Thoracic aorta (tissue), 2 donors: ENCODE data around the gene EXD2. TPM values are rescaled to one million over a fixed set of nuclear protein-coding genes. Genes with fewer than 3 reads are reported as not detected.
"Not testable (repeated sequence)": the region's sequence is repeated elsewhere in the genome, so short reads cannot be mapped to it uniquely, and the experiment has no call there.

Source experiments
- ATAC-seq: fragments of 150-250 bp; one replicate; pipeline ENCODE4 v1.8.0; 2017; ENCODE audit warnings: low read depth; ENCODE audit not compliant: insufficient number of reproducible peaks, low FRiP score
- DNase-seq: peaks from one replicate; pipeline ENCODE4 v3.0.0-alpha.2; 2020; ENCODE audit warnings: low spot score
- H3K27ac ChIP-seq, 2 donors: fragments of 200-600 bp; sonication (generic); 1 replicate in 1 of 2; 2 replicates in 1 of 2; pipeline ENCODE4 v1.5.1; 2016; ENCODE audit warnings: mild to moderate bottlenecking in 2 of 2, moderate library complexity in 2 of 2
- H3K27me3 ChIP-seq: fragments of 200-600 bp; sonication (generic); replicated peaks from 2 replicates; pipeline ENCODE4 v1.6.0; 2016; ENCODE audit warnings: mild to moderate bottlenecking; ENCODE audit not compliant: insufficient read depth
- H3K36me3 ChIP-seq: fragments of 200-600 bp; sonication (generic); one replicate; pipeline ENCODE4 v1.5.1; 2016
- H3K4me1 ChIP-seq, 2 donors: fragments of 200-600 bp; sonication (generic); 1 replicate in 1 of 2; 2 replicates in 1 of 2; pipeline versions ENCODE4 v1.5.1 to v1.6.0; 2016; ENCODE audit warnings: low read depth in 2 of 2, mild to moderate bottlenecking in 1 of 2; ENCODE audit not compliant: control insufficient read depth in 1 of 2
- H3K4me3 ChIP-seq: fragments of 200-600 bp; sonication (generic); 2 replicates; pipeline ENCODE4 v1.5.1; 2016; ENCODE audit warnings: mild to moderate bottlenecking
- H3K9me3 ChIP-seq: fragments of 200-600 bp; sonication (generic); 2 replicates; pipeline ENCODE4 v1.5.1; 2016
- total RNA-seq, 2 donors: library from RNA; depleted of rRNA; stranded (reverse); fragments of >200 nt; gene quantifications; one replicate each; pipeline versions ENCODE4 v1.1.0 to v1.2.3, GENCODE V29; 2016
- TF ChIP-seq, protein P1 (sequence below): fragments of 200-600 bp; sonication (generic); IDR thresholded peaks from one replicate; pipeline ENCODE4 v1.5.1; 2019; ENCODE audit warnings: antibody characterized with exemption

The EXD2 gene
- total RNA-seq, 2 donors from 2014 or later: 10.4 to 10.9 TPM

DNA sequence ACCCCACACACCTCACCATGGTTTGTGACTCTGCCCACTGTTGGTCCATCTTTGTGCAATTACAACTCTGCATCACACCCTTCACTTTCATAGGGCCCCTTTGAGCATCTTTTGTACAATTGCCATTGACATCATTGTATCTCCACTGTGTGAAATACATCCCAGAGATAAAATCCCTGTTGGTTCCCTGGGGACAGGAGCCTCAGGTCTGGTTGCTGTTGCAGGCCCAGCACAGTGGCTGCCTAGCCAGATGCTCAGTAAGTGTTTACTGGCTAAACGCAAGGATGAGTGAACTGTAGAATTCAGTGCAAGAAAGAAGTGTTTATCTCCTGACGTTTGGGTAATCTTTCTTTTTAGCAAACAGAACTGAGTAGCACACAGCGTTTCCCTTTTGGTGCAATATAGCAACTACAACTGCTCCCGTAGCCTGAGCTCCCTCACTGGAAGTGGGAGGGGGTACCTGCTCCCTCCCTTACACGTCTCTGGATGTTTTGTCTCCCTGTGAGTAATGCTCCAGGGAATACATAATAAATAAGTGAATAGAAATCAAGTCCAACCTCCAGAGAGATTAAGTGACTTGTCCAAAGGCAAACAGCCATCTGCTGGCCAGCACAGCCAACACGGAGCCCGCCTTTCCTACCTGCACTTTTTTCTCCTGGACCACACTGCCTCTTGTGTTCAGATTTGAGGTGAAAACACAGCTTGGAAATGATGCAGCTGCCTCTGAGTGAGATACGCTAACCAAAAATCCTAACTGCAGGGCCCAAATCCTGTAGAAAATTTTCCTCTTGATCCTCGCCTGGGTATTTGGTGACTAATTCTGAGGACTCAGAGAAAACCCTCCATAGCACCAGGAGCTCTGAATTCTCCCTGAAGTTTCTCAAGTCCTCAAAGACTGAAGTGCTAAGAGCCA lies 96.1 kb downstream of the EXD2 start:
- no peaks in the 10 kb centered on the region for H3K27me3 ChIP-seq
- peaks cover 5 to 15% of the 10 kb centered on the region in 2 donors for H3K4me1 ChIP-seq
- no peaks in the 10 kb centered on the region for H3K9me3 ChIP-seq
- H3K27ac ChIP-seq: peak overlapping the region; percentile 9 to 11
- no peaks in the 10 kb centered on the region for H3K36me3 ChIP-seq
- DNase-seq (no peak), ATAC-seq (peak; percentile 31)
- no peak overlapping the region for H3K4me3 ChIP-seq
- TF ChIP-seq, protein P1, sequence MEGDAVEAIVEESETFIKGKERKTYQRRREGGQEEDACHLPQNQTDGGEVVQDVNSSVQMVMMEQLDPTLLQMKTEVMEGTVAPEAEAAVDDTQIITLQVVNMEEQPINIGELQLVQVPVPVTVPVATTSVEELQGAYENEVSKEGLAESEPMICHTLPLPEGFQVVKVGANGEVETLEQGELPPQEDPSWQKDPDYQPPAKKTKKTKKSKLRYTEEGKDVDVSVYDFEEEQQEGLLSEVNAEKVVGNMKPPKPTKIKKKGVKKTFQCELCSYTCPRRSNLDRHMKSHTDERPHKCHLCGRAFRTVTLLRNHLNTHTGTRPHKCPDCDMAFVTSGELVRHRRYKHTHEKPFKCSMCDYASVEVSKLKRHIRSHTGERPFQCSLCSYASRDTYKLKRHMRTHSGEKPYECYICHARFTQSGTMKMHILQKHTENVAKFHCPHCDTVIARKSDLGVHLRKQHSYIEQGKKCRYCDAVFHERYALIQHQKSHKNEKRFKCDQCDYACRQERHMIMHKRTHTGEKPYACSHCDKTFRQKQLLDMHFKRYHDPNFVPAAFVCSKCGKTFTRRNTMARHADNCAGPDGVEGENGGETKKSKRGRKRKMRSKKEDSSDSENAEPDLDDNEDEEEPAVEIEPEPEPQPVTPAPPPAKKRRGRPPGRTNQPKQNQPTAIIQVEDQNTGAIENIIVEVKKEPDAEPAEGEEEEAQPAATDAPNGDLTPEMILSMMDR: no peak

DNA sequence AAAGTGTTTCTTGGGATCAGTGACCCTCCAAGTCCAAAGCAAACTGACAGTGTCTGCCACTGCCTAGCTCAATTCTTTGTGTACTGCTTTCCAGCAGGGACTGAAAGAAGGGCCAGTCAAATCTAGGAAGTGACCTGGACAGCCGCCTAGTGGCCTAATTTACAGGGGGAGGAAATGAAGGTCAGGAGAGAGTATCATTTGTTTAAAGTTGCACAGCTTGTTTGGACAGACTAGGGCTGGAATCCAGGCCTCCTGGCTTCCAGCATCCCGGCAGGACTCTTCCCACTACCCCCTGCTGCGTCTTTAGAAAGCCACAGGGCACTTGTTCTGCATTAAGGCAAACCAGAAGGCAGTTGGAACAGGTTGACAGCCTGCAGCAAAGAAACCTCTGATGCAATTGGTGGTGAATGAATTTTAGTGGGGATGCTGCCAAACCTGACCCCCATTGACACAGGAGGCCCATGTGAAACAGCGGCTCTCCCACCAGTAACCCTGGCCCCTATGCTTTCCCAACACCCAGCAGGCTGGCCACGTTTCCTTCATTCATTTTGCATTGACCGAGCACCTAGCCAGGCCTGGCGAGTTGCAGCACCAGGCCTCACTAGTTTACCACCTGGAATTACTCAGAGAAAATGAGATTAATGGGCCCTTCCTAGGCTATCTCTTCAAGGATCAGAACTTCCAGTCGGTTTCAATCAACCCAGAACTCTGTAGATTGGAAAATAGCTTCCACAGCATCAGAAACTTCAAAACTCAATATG lies 96.9 kb downstream of the EXD2 start:
- Histone ChIP-seq H3K4me1 (peaks cover 5 to 15% of the 10 kb centered on the region in 2 donors), H3K4me3 (no peak overlapping the region), H3K27ac (peak overlapping the region; percentile 9 to 11), H3K36me3 (no peaks in the 10 kb centered on the region), H3K9me3 (no peaks in the 10 kb centered on the region), H3K27me3 (no peaks in the 10 kb centered on the region)
- TF ChIP-seq, protein P1: no peak
- DNase-seq (no peak), ATAC-seq (no peak)

DNA sequence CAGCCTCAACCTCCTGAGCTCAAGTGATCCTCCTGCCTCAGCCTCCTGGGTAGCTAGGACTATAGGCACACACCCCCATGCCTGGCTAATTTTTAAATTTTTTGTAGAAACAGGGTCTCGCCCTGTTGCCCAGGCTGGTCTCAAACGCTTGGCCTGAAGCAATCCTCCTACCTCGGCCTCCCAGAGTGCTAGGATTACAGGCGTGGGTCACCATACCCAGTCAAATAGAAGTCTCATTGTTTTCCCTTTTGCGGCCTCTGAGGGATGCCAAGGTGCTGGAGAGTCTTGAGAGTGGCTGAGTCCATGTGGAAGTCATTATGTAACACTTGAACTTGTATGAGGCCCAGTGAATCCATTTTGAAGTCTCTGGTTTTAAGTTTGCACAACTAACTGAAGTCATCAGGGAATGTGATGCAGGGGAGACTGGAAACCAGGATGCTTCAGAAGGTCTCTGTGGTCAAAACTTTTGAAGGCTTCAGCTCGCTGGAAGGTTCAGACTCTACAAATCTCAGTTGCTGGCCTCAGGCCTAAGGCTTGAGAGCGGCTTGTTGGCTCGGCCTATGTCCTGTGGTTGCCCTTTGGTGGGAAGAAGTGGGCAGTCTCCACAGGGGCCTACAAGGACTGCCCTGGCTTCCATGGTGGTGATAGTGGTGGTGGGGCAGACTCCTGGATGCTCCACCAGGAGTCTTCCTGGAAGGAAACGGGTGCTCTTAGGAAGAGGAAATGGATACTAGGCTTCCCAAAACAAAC lies 97.8 kb downstream of the EXD2 start:
- Histone ChIP-seq H3K36me3 (no peaks in the 10 kb centered on the region), H3K9me3 (no peaks in the 10 kb centered on the region), H3K4me3 (no peak overlapping the region), H3K27me3 (no peaks in the 10 kb centered on the region), H3K27ac (no peak overlapping the region), H3K4me1 (peaks cover 5 to 15% of the 10 kb centered on the region in 2 donors)
- DNase-seq (no peak), ATAC-seq (no peak)
- TF ChIP-seq, protein P1: no peak

DNA sequence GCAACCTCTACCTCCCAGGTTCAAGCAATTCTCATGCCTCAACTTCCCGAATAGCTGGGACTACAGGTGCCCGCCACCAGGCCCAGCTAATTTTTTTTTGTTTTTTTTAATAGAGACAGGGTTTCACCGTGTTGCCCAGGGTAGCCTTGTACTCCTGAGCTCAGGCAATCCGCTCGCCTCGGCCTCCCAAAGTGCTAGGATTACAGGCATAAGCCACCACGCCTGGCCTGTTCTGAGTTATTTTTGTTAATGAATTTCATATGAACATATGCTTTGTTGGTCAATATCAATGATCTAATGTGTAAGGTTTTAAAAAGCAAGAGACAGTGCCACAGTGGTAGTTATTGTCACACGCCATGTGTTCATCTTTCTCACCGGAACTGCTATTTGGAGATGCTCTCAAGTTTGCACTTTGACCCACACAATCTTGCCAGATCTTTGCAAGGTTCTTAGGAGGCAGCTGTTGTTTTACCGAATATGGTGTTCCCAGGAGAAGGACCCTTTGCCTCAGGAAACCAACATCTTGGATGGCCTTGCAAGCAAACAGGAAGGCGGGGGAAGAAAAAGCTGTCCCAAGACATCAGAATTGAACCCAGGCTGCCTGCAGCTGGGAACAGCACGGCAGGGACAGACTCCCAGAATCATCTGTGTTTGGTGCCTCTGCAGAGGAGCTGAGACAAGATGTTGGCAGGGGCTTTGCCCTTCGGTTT lies 98.7 kb downstream of the EXD2 start:
- H3K9me3 ChIP-seq: no peaks in the 10 kb centered on the region
- no peak overlapping the region for H3K27ac ChIP-seq
- no peak for DNase-seq
- no peak for ATAC-seq
- H3K4me1 ChIP-seq: peaks cover 5 to 15% of the 10 kb centered on the region in 2 donors
- H3K4me3 ChIP-seq: no peak overlapping the region
- TF ChIP-seq, protein P1: no peak
- H3K36me3 ChIP-seq: no peaks in the 10 kb centered on the region
- no peaks in the 10 kb centered on the region for H3K27me3 ChIP-seq

GRCh38 chr14:69290881-69291280 lies 99.6 kb downstream of the EXD2 start:
- not testable (repeated sequence) for H3K27ac ChIP-seq, H3K27me3 ChIP-seq, ATAC-seq, H3K36me3 ChIP-seq, H3K9me3 ChIP-seq, DNase-seq, H3K4me3 ChIP-seq
- peaks cover 5 to 15% of the 10 kb centered on the region in 2 donors for H3K4me1 ChIP-seq
